Stimulated activated CD4-positive, alpha-beta T cell treated with anti-CD3 and anti-CD28 coated beads, TNF-alpha, amount 100 ng/mL, for 1 hour (primary cell): ENCODE measurements around the gene HOXA5.

Source experiments
- DNase-seq, 3 donors: peaks; one replicate each; pipeline ENCODE4 v3.0.0-alpha.2; 2020; ENCODE audit warnings: low read depth in 3 of 3, low spot score in 1 of 3

Gene HOXA5

DNA sequence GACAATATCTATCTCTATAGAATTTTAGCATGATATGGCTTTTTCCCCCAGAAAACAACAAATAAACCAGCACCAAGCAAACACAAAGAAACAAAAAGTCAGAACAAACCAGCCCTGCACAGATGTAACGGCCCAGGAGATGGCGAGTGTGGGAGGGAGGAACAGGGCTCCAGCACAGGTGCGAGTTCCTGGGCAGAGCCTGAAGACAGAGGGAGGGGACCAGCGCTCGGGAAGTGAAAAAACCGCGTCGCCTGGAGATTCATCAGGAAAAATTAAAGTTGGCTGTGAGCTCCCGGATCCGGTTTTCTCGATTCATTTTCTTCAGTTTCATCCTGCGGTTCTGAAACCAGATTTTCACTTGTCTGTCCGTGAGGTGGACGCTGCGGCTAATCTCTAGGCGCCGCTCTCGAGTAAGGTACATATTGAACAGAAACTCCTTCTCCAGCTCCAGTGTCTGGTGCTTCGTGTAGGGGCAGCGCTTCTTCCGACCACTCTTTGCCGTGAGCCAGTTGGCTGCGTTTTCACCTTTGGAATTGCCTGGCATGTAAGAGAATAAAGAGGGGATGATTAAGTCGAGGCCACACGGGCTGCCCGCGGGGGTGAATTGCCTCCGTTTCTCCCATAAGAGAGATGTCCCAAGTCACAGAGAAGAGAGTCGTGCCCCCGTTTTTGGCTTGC, 28.3 kb upstream of the HOXA5 start:
- DNase-seq = no peak

DNA sequence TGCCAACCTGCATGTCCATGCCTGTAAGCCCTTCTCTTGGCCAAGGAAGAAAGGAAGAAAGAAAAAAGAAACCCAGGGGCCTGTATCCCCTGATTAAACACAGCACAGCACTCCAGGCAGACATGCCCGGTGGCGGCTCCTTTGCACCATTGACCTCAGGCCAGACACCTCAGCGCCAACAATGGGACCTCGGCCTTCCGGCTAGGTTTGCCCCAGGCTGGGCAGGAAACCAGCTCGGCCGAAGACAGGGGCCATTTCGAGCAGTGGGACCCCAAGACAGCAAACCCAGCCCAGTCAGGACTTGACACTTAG, 27.8 kb upstream of the HOXA5 start:
- DNase-seq = no peak

DNA sequence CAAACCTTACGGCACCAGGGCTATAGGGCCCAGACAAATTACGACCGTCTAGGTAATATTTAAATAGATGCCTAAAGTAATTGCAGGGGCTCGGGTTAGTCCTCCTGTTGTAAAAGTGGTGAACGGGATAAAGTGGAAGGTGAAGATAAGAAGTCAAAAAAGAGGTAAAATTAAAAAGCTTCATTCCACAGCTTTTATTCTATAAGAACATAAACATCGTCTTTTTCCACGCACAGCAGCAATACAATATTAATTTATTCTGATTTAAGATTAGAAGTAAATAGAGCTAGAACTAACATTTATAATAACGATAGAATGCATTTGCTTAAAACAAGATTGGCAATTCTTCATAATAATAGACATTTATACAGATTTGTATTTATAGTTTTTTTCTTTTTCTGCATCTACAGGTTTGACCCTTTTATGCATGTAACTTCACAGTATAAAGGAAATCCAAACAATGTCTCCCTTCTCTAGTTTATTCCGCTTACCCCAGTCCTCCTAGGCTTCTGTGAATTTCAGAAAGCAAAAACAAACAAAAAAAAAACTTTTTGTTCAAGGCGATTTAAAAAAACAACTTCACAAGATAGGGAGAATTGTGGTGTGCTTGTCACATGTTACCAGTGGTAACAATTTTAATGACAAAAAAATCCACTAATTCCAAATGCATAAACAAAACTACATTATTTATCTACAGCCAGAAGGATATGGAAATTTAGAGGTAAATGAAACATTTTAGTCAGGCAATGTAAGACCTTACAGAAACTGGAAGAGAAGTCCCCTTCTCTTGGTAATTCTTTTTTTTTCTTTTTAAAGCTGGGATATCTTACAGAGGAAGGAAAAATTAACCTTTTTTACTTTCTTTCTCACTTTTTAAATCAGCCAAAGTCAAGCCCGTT, 27.2 kb upstream of the HOXA5 start:
- DNase-seq = no peak

DNA sequence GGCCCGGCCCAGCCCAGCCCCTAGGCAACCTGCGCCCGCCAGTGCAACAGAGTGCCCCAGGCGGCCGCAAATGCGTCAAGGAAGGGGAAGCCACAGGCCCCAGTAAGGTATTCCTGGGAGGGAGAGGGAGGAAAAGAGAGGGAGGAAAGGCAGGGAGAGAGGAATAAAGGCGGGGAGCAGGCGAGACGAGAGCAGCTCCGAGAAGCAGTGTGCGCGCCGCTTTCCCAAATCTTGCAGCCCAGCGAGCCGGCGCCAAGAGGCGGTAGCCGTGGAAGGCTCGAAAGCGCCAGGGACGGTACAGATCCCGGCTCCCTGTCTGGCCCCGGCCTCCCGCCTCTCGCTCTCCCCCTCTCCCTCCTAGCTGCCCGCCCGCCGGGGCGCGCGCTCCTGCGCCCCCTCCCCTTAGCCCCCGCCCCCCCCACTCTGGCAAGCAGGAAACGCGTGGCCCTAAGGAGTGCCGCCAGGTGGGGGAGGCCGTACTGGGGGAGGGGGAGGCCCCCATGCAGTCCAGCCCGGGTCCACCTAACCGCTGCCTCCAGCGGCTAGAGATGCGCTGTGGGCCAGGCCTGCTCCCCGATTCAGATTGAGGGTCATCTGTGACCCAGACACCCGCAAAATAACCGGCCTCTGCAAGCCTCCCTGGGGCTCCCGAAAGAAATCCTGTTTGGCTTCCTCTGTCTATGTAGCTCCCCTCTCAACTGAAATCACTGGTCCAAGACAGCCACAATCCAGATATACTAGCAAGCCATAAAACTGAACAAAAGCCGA, 26.4 kb upstream of the HOXA5 start:
- DNase-seq = no peak

DNA sequence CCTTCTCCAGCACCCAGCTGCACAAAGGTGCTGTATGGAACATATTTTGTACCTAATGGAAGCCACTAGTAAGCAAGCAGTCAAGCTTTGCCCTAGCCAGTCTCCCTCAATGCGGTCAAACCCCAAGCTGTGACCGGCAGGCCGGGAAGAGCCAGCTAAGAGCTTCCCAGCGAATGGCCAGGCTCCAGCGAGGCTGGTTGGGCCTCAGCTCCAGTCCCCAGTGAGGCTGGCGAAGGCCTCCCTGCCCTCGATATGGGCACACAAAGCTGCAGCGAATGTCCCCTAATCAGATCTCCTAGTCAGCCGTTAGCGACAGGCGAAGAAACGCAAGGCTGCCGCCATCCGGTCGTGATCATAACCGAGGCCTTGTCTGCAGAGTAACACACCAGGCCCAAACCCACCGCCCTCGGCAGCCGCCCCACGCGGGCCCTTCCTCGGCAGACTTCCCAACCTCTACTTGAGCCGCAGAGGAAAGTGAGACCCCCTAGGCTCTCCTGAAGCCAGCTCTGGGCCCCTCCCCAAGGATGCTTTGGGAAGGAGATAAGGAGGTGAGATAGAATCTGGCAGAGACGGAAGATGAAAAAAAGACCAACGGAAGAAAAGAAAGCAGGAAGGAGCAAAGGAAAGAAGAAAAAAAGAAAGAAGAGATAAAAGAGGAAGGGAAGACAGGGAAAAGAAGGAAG, 24.9 kb upstream of the HOXA5 start:
- DNase-seq = no peak

DNA sequence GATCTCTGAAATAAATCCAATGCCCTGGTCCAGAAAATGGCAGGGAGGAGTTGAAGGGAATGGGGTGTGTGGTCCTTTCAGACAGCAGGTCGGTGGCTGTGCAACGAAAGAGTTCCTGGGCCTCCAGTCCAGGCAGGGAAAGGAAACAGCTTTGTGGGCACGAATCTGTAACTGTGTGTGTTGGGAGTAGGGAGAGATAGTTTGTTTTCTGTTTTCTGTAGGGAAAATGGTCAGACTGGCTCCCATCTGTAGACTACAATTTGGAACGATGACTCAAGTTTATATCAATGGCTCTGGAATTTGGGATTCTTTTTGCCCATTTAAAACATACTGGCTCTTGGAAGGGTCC, 24.4 kb upstream of the HOXA5 start:
- DNase-seq = no peak

DNA sequence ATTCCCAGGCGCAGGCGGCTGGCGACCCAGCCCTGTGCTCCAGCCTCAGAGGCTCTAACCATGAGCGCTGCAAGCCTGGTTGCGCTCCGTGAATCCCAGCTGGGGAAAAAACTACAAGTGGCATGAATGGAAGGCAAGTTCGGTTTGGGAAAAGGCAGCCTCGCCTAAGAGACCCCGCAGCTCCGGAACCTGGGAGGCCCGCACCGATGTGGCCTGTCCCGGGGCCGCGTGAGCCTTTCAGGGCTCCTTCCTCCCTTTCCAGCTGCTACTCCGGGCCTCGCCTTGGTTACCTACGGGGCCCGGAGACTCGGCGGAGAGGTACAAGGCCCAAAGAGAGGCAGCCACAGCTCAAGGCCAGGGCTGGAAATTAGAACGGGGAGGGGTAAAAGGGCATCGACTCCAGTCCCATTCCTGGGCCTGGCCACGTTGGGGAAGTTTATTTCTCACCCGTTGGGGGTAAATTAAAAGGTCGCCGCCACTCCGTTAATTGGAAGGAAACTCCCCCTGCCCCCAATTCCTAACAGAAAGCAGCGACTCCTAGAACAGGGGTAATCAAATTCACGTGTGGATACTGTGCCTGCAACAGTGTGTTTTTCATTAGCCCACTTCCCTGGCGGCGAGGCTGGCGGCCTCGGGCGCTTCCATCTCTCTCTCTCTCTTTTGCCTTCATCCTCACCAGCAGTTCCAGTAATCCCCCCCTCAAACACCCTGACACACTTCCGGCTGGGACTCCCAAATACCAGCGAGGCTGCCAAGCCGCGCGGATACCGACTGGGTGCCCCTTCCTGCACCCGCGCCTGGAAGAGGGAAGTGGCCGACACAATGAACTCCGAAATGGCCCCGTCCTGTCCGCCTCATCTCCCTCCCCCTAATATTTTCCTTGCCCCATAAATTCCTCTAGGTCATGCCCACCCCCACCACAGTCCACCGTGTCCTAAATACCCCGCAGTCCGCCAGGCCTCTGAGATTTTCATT, 23.3 kb upstream of the HOXA5 start:
- DNase-seq = no peak

DNA sequence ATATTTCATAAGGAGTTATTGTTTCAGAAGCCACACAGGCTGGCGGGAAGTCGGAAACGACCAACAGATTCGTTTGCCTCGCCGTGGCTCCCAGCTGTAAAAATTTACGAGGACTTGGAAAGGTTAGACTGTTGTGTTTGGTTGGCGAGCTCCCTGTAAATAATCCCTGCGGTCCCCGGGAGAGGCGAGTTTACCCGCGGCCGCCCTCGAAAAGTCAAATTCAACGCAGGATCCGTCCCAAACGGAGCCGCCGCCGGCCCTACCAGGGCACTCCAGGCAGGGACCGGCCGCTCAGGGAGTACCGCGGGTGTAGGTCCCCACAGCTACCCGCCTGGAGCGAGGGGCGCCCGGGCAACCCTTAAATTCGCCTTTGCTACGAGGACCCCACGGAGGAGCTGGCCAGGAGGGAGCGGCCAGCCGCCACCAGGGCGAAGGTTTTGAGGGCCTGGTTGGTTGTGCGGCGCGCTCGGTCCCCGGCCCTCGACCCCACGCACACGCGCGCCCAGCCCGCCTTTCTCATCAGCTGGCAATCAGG, 22.6 kb upstream of the HOXA5 start:
- no peak for DNase-seq

DNA sequence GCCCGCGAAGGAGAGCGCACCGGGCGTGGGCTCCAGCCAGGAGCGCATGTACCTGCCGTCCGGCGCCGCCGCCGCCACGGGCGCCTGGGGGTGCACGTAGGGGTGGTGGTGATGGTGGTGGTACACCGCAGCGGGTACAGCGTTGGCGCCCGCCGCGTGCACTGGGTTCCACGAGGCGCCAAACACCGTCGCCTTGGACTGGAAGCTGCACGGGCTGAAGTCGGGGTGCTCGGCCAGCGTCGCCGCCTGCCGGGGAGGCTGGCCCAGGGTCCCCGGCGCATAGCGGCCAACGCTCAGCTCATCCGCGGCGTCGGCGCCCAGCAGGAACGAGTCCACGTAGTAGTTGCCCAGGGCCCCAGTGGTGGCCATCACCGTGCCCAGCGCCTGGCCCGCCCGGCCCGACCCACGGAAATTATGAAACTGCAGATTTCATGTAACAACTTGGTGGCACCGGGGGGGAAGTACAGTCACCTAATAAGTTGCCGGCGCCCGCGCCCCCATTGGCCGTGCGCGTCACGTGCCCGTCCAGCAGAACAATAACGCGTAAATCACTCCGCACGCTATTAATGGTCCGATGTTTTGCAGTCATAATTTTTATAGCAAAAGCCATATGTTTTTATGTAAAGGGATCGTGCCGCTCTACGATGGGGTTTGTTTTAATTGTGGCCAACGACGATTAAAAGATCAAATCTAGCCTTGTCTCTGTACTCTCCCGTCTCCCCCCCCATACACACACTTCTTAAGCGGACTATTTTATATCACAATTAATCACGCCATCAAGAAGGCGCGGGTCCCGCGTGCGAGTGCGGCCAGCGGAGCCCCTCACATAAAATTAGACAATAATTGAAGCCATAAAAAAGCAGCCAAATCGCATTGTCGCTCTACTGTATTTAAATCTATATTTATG, 21.9 kb upstream of the HOXA5 start, which contains the start of gene HOXA9:
Gene HOXA9 (minus strand): TSS at position 449 of the 907 bp plus-strand sequence. CDS start 80 bp downstream, at position 369.
- no peak for DNase-seq

DNA sequence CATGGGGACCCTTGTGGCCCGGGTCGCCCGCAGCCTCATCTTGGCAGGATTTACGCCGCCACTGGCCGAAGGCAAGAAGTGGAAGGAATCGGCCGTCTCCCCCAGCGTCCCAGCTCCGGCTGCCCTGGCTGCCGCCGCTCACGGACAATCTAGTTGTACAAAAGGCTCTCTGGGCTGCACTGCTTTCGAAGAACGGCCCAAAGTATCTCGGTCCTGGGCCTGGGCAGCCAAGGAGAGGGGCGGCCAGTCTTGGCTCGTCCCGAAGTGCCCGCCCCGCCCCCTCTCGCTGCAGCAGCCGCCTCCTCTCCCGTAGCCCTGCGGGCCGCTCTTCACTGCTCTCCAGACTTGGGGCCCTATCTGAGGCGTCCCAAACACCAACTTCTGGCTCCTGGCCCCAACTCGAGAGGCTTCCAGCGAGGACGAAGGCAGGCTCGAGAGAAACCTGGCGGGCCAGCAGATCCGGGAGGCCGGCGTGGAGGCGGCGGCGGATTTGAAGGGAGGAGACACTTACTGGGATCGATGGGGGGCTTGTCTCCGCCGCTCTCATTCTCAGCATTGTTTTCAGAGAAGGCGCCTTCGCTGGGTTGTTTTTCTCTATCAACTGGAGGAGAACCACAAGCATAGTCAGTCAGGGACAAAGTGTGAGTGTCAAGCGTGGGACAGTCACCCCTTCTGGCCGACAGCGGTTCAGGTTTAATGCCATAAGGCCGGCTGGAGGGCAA, 21.0 kb upstream of the HOXA5 start:
- DNase-seq = no peak

DNA sequence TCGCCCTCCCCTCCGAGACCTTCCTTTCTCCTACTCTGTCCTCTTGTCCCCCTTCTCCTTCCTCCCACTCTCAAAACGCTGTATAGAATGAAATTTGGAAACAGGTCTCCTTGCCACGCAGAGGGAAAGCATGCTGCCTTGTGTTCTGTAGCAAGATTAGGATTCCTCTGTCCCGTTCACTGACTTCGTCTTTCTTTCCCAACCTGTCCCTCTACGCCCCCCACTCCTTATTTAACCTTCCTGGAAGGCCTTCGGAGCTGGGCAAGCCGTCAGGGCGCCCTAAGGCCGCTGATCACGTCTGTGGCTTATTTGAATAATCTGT, 20.5 kb upstream of the HOXA5 start:
- DNase-seq = no peak

DNA sequence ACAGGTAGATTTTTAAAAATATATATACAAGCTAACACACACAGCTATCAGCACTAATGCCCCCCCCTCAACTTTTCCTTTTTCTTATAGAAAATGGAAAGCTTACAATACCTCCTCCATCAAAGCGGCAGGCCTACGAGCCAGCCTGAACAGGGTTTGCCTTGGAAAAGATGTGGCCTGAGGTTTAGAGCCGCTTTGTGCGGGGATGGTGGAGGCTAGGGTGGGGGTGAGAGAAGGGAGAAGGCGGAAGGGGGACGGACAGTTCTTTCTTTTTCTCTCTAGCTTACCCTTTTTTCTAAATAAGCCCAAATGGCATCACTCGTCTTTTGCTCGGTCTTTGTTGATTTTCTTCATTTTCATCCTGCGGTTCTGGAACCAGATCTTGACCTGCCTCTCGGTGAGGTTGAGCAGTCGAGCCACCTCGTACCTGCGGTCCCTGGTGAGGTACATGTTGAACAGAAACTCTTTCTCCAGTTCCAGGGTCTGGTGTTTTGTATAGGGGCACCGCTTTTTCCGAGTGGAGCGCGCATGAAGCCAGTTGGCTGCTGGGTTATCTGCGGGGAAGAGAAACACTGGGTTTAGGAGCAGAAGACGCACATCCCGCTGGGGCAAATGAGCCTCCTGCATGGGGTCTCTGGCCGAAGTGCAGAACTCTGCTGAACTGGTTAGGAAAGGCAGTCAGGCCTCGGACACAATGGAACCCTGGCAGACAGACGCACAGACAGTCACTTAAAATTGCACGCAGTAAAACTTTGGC, 20.0 kb upstream of the HOXA5 start:
- DNase-seq = no peak

DNA sequence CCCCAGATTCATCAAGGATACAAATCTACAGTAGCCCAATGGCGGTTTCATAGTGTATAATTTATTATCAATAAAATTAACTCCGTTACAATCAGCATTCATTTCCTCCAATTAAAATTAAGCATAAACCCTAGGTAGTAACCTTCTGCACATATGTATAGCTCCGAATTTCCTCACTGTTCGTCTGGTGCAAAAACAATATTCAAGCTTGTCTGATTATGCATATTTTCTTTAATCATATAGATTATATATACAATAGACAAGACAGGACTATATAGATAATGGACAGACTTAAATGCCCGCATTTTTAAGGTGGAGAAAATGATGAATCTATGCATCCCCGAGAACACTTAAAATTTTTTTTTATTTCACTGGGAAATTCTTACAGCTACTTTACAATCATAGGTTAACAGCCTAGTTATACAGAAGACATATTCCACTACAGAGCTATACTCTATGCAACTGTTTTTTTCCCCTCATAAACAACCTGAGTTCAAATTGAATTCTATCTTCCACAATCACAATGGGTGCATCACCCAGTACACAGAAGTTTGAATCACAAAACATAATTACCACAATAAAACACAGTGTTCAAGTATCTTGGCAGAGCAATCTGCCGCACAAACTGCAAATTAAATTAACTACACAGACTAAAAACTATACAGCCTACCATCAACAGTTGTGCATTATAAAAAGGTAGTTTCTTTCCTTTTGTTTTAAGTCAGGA, 19.2 kb upstream of the HOXA5 start:
- no peak for DNase-seq

DNA sequence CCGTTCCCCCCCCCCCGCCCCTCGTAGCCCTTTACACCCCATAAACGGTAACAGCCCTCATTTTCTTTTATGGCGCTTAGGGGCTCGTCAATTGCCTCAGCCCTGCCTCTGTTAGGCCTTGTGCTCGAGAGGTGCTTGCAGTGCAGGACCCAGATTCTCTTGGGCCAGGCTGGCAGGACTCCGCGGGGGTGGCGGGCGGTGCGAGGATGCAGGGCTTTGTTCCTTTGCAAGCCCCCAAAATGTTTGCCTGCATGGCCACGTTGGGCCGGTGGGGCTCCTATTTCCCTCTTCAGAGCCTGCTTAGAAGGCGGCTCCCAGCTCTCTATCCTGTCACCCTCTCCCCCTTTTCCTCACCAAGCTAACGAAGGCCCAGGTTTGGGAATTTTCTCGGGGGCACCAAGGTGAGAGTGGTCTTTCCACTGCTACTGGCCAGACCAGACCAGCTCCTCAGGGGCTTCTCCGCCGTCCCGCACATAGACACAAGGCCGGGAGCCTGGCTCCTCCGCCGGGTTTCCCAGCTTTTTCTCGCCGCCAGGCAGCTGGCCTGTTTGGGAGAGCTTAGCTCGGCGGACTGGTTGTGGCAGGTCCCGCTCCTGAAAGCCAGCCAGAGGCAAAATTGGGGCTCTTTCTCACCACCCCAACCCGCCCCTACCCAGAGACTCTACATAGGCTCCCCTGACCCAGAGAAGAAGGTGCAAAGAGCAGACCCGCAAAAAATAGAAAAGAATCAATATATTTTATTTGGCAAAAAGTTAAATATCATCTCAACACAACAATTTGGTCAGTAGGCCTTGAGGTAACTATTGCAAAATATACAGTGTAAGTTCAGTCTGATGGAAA, 18.5 kb upstream of the HOXA5 start:
- DNase-seq = no peak

DNA sequence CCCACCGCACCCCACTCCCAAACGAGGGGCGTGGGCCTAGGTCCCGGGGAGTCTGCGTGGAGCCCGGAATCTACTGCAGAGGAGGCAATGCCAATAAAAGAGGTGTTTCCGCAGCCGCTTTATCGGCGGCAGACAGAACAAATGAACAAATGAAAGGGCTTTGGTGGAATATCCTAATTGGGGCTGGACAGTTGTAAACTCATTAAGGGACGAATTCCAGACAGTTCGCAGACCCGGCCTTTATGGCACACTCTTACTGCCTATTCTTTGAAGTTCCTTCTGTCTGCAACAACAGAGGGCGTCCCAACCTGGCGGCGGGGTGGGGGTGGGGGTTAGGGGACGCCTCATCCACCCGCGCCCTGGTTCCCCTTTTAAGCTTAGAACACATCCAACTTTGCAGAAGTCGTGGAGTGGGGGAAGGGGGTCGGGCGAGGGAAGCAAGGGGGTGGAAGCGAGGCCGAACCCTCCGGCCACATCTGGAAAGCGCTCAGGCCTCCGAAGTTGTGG, 17.8 kb upstream of the HOXA5 start:
- no peak for DNase-seq
